ENCODE results near the gene THSD4. TPM values are rescaled to one million over a fixed set of nuclear protein-coding genes. Genes with fewer than 3 reads are reported as not detected.

Gene THSD4
- polyA plus RNA-seq, 1 donor from 2014 or later = 0.46 TPM

DNA sequence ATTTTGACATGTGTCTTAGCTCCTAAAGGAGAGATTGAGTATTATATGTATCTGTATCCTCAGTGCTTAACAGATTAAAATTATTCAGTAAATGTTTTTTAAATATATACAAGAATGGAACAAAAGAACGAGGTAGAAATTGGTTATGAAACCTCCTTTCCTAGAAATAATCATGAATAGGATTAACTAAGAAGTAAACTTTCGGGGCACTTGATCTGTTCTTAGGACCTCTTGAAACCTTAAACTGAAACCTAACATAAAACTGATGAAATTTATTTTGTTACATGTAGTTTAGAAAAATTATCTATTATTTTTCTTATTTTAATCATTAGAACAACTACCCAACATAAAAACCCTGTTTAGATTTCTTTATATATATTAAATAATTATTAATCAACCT lies 311.5 kb downstream of the THSD4 start:
- H3K9me2 ChIP-seq (ENCODE audit: insufficient read depth, low read length) = no peaks in the 10 kb centered on the region
- H3K4me2 ChIP-seq (ENCODE audit: low read length) = no peak overlapping the region
- no peaks in the 10 kb centered on the region for H3K79me2 ChIP-seq (replicated peaks; ENCODE audit: insufficient read depth, low read length)
- no peak overlapping the region for H2AFZ ChIP-seq (ENCODE audit: low read depth, low read length)
- H3K36me3 ChIP-seq (ENCODE audit: insufficient read depth, low read length) = no peaks in the 10 kb centered on the region
- H3K9ac ChIP-seq (ENCODE audit: low read length) = no peak overlapping the region
- no peaks in the 10 kb centered on the region for H3F3A ChIP-seq (ENCODE audit: insufficient read depth, low read length, poor library complexity, severe bottlenecking)
- no peak overlapping the region for H3K4me3 ChIP-seq (ENCODE audit: low read length)
- H4K20me1 ChIP-seq (ENCODE audit: insufficient read depth) = no peaks in the 10 kb centered on the region
- TF ChIP-seq EZH2 (IDR thresholded peaks at IDR 0.05; ENCODE audit: borderline replicate concordance, insufficient read depth, low read length, poor library complexity, severe bottlenecking) = no peak
- TF ChIP-seq, protein P1, sequence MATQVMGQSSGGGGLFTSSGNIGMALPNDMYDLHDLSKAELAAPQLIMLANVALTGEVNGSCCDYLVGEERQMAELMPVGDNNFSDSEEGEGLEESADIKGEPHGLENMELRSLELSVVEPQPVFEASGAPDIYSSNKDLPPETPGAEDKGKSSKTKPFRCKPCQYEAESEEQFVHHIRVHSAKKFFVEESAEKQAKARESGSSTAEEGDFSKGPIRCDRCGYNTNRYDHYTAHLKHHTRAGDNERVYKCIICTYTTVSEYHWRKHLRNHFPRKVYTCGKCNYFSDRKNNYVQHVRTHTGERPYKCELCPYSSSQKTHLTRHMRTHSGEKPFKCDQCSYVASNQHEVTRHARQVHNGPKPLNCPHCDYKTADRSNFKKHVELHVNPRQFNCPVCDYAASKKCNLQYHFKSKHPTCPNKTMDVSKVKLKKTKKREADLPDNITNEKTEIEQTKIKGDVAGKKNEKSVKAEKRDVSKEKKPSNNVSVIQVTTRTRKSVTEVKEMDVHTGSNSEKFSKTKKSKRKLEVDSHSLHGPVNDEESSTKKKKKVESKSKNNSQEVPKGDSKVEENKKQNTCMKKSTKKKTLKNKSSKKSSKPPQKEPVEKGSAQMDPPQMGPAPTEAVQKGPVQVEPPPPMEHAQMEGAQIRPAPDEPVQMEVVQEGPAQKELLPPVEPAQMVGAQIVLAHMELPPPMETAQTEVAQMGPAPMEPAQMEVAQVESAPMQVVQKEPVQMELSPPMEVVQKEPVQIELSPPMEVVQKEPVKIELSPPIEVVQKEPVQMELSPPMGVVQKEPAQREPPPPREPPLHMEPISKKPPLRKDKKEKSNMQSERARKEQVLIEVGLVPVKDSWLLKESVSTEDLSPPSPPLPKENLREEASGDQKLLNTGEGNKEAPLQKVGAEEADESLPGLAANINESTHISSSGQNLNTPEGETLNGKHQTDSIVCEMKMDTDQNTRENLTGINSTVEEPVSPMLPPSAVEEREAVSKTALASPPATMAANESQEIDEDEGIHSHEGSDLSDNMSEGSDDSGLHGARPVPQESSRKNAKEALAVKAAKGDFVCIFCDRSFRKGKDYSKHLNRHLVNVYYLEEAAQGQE (IDR thresholded peaks at IDR 0.05; ENCODE audit: borderline replicate concordance) = no peak
- no peak for TF ChIP-seq TAF1 (IDR thresholded peaks at IDR 0.05; ENCODE audit: low read depth)
- no peak for TF ChIP-seq SMC3 (conservative IDR thresholded peaks at IDR 0.05; ENCODE audit: poor library complexity)
- TF ChIP-seq, protein P2, sequence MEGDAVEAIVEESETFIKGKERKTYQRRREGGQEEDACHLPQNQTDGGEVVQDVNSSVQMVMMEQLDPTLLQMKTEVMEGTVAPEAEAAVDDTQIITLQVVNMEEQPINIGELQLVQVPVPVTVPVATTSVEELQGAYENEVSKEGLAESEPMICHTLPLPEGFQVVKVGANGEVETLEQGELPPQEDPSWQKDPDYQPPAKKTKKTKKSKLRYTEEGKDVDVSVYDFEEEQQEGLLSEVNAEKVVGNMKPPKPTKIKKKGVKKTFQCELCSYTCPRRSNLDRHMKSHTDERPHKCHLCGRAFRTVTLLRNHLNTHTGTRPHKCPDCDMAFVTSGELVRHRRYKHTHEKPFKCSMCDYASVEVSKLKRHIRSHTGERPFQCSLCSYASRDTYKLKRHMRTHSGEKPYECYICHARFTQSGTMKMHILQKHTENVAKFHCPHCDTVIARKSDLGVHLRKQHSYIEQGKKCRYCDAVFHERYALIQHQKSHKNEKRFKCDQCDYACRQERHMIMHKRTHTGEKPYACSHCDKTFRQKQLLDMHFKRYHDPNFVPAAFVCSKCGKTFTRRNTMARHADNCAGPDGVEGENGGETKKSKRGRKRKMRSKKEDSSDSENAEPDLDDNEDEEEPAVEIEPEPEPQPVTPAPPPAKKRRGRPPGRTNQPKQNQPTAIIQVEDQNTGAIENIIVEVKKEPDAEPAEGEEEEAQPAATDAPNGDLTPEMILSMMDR (IDR thresholded peaks at IDR 0.05; ENCODE audit: poor library complexity, severe bottlenecking) = no peak
- TF ChIP-seq RAD21 (conservative IDR thresholded peaks at IDR 0.05) = no peak
- no peak for TF ChIP-seq POLR2AphosphoS5 (IDR thresholded peaks at IDR 0.05)
- no peak for TF ChIP-seq MXI1 (conservative IDR thresholded peaks at IDR 0.05; ENCODE audit: poor library complexity, severe bottlenecking)
- TF ChIP-seq EP300 (conservative IDR thresholded peaks at IDR 0.05; ENCODE audit: poor library complexity, severe bottlenecking) = no peak
- H3K9me3 ChIP-seq (ENCODE audit: low read length) = no peaks in the 10 kb centered on the region
- H3K27ac ChIP-seq (ENCODE audit: low read length) = no peak overlapping the region
- no peaks in the 10 kb centered on the region for H3K27me3 ChIP-seq (ENCODE audit: insufficient read depth, low read depth, low read length)

DNA sequence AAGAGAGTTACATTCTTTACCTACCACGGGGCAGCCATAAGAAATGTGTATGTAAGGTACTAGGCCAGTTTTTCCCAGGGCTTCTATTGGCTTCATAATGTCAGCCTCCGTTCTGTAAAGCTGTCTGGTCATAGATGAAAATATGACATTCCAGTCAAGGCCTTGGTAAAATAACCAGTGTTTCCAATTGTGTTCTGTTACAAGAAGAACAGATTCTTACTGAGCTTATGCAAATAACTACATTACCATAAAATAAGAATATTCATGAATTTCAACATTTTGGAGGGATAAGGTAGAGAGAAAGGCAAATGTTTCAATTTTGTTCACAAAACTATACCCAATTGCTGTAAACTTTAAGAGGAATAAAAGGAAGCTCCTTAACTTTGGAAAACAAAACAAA lies 315.5 kb downstream of the THSD4 start:
- no peak overlapping the region for H3K4me3 ChIP-seq (ENCODE audit: low read length)

More for the DNA sequence above, 315.5 kb downstream of the THSD4 start:
- no peak overlapping the region for H3K4me2 ChIP-seq (ENCODE audit: low read length)
- no peak overlapping the region for H3K9ac ChIP-seq (ENCODE audit: low read length)
- H3F3A ChIP-seq (ENCODE audit: insufficient read depth, low read length, poor library complexity, severe bottlenecking) = no peaks in the 10 kb centered on the region
- no peaks in the 10 kb centered on the region for H3K9me2 ChIP-seq (ENCODE audit: insufficient read depth, low read length)
- H4K20me1 ChIP-seq (ENCODE audit: insufficient read depth) = no peaks in the 10 kb centered on the region
- no peaks in the 10 kb centered on the region for H3K9me3 ChIP-seq (ENCODE audit: low read length)
- H3K36me3 ChIP-seq (ENCODE audit: insufficient read depth, low read length) = no peaks in the 10 kb centered on the region
- no peaks in the 10 kb centered on the region for H3K79me2 ChIP-seq (replicated peaks; ENCODE audit: insufficient read depth, low read length)
- H3K27ac ChIP-seq (ENCODE audit: low read length) = no peak overlapping the region
- TF ChIP-seq RAD21 (conservative IDR thresholded peaks at IDR 0.05) (no peak), EZH2 (IDR thresholded peaks at IDR 0.05; ENCODE audit: borderline replicate concordance, insufficient read depth, low read length, poor library complexity, severe bottlenecking) (no peak)
- TF ChIP-seq, protein P2 (IDR thresholded peaks at IDR 0.05; ENCODE audit: poor library complexity, severe bottlenecking) = no peak
- H3K27me3 ChIP-seq (ENCODE audit: insufficient read depth, low read depth, low read length) = no peaks in the 10 kb centered on the region
- H2AFZ ChIP-seq (ENCODE audit: low read depth, low read length) = no peak overlapping the region

Data from neural cell (in vitro differentiated cells).